Memory B cell (primary cell): ENCODE measurements around the gene PHOSPHO1.

Experiments used
- ATAC-seq: fragments of 150-1000 bp; cut with Tn5 transposase; 2 replicates; pipeline ENCODE4 v1.10.0; 2021; ENCODE audit warnings: low read depth, mild to moderate bottlenecking, moderate library complexity
- DNase-seq, 2 donors: peaks; one replicate each; pipeline ENCODE4 v3.0.0; 2022; ENCODE audit warnings: low spot score in 2 of 2
- H3K27ac Mint-ChIP-seq: one replicate; pipeline ENCODE4 v1.8.0; 2022; ENCODE audit warnings: mild to moderate bottlenecking, moderate library complexity, mixed read lengths
- H3K27me3 Mint-ChIP-seq: one replicate; pipeline ENCODE4 v1.8.0; 2022; ENCODE audit warnings: mixed read lengths
- H3K36me3 Mint-ChIP-seq: one replicate; pipeline ENCODE4 v1.8.0; 2022; ENCODE audit warnings: mild to moderate bottlenecking, mixed read lengths
- H3K4me1 Mint-ChIP-seq: one replicate; pipeline ENCODE4 v1.8.0; 2022; ENCODE audit warnings: mixed read lengths
- H3K4me3 Mint-ChIP-seq: one replicate; pipeline ENCODE4 v1.8.0; 2022; ENCODE audit warnings: mild to moderate bottlenecking, moderate library complexity, mixed read lengths
- H3K9me3 Mint-ChIP-seq: one replicate; pipeline ENCODE4 v1.8.0; 2022; ENCODE audit warnings: mixed read lengths

Gene PHOSPHO1

GRCh38 chr17:49218941-49219913 is 11.4 kb downstream of the PHOSPHO1 start:
- ATAC-seq (peak; percentile 83), DNase-seq (peak; percentile 68 to 74)
- Mint-ChIP-seq H3K4me1 (peaks cover 50% of the 10 kb centered on the region), H3K4me3 (peak overlapping the region; percentile 68), H3K9me3 (no peaks in the 10 kb centered on the region), H3K27ac (peak overlapping the region; percentile 93), H3K27me3 (no peaks in the 10 kb centered on the region), H3K36me3 (peaks cover 17% of the 10 kb centered on the region)

GRCh38 chr17:49217651-49218413 is 12.8 kb downstream of the PHOSPHO1 start:
- Mint-ChIP-seq H3K27ac (peak overlapping the region; percentile 93), H3K4me1 (peaks cover 55% of the 10 kb centered on the region), H3K9me3 (no peaks in the 10 kb centered on the region), H3K27me3 (no peaks in the 10 kb centered on the region), H3K36me3 (peaks cover 14% of the 10 kb centered on the region), H3K4me3 (peak overlapping the region; percentile 68)
- DNase-seq (peak; percentile 52 to 56), ATAC-seq (peak; percentile 59)

GRCh38 chr17:49216953-49217650 is 13.5 kb downstream of the PHOSPHO1 start:
- H3K36me3 Mint-ChIP-seq = peaks cover 14% of the 10 kb centered on the region
- H3K27ac Mint-ChIP-seq = peak overlapping the region; percentile 68

GRCh38 chr17:49216482-49216881 is 14.1 kb downstream of the PHOSPHO1 start:
- Mint-ChIP-seq H3K9me3 (no peaks in the 10 kb centered on the region), H3K4me1 (peaks cover 65% of the 10 kb centered on the region), H3K27me3 (no peaks in the 10 kb centered on the region), H3K36me3 (peaks cover 14% of the 10 kb centered on the region), H3K4me3 (peak overlapping the region; percentile 52), H3K27ac (peak overlapping the region; percentile 72)
- no peak for ATAC-seq
- no peak for DNase-seq

More at GRCh38 chr17:49216953-49217650, 13.5 kb downstream of the PHOSPHO1 start:
- Mint-ChIP-seq H3K9me3 (no peaks in the 10 kb centered on the region), H3K4me3 (peak overlapping the region; percentile 52), H3K27me3 (no peaks in the 10 kb centered on the region), H3K4me1 (peaks cover 62% of the 10 kb centered on the region)
- ATAC-seq (no peak), DNase-seq (no peak)

GRCh38 chr17:49214676-49215360 is 15.8 kb downstream of the PHOSPHO1 start:
- peaks cover 11% of the 10 kb centered on the region for H3K36me3 Mint-ChIP-seq
- no peak for ATAC-seq
- H3K27ac Mint-ChIP-seq = peak overlapping the region; percentile 75

GRCh38 chr17:49213847-49214246 is 16.7 kb downstream of the PHOSPHO1 start:
- Mint-ChIP-seq H3K4me1 (peaks cover 78% of the 10 kb centered on the region), H3K27me3 (no peaks in the 10 kb centered on the region), H3K36me3 (peaks cover 11% of the 10 kb centered on the region), H3K9me3 (no peaks in the 10 kb centered on the region), H3K27ac (peak overlapping the region; percentile 75), H3K4me3 (peak overlapping the region; percentile 85)
- DNase-seq (no peak), ATAC-seq (peak; percentile 14)

More at GRCh38 chr17:49214676-49215360, 15.8 kb downstream of the PHOSPHO1 start:
- H3K27me3 Mint-ChIP-seq = no peaks in the 10 kb centered on the region
- peak overlapping the region; percentile 25 for H3K4me3 Mint-ChIP-seq
- H3K4me1 Mint-ChIP-seq = peaks cover 76% of the 10 kb centered on the region
- no peak for DNase-seq
- no peaks in the 10 kb centered on the region for H3K9me3 Mint-ChIP-seq

- DNase-seq (no peak), ATAC-seq (peak; percentile 47)
- H3K9me3 Mint-ChIP-seq = no peaks in the 10 kb centered on the region
- peak overlapping the region; percentile 75 for H3K27ac Mint-ChIP-seq
- peaks cover 78% of the 10 kb centered on the region for H3K4me1 Mint-ChIP-seq
- H3K27me3 Mint-ChIP-seq = no peaks in the 10 kb centered on the region
- H3K36me3 Mint-ChIP-seq = peaks cover 11% of the 10 kb centered on the region
- peak overlapping the region; percentile 85 for H3K4me3 Mint-ChIP-seq
Observed at GRCh38 chr17:49213399-49213798, 17.2 kb downstream of the PHOSPHO1 start.

- Mint-ChIP-seq H3K27ac (peak within 1 kb of the TSS; percentile 91), H3K9me3 (no peaks in the 10 kb centered on the region), H3K4me1 (peaks cover 58% of the 10 kb centered on the region), H3K4me3 (peak within 1 kb of the TSS; percentile 88), H3K27me3 (no peaks in the 10 kb centered on the region), H3K36me3 (peaks cover 4% of the 10 kb centered on the region)
- DNase-seq (peak; percentile 55 to 64), ATAC-seq (peak; percentile 90)
Observed at GRCh38 chr17:49210158-49211029, 20.2 kb downstream of the PHOSPHO1 start, which contains the start of the genes ABI3 and GNGT2. ABI3 (plus strand) TSS chr17:49210707; CDS start chr17:49210725, 18 bp downstream. GNGT2 (minus strand) TSS chr17:49210574; CDS start chr17:49207422, 3,152 bp downstream.

- Mint-ChIP-seq H3K9me3 (no peaks in the 10 kb centered on the region), H3K4me1 (peaks cover 54% of the 10 kb centered on the region), H3K36me3 (peaks cover 3% of the 10 kb centered on the region), H3K27ac (no peak overlapping the region), H3K4me3 (peak overlapping the region; percentile 4), H3K27me3 (no peaks in the 10 kb centered on the region)
- no peak for ATAC-seq
- no peak for DNase-seq
Observed at GRCh38 chr17:49209061-49209571, 21.5 kb downstream of the PHOSPHO1 start.

GRCh38 chr17:49204516-49204915 is 26.1 kb downstream of the PHOSPHO1 start:
- H3K27ac Mint-ChIP-seq = no peak overlapping the region
- no peak for ATAC-seq

GRCh38 chr17:49203796-49204195 is 26.8 kb downstream of the PHOSPHO1 start:
- no peaks in the 10 kb centered on the region for H3K27me3 Mint-ChIP-seq
- H3K4me3 Mint-ChIP-seq = no peak overlapping the region
- peaks cover 14% of the 10 kb centered on the region for H3K4me1 Mint-ChIP-seq
- ATAC-seq = no peak
- H3K9me3 Mint-ChIP-seq = no peaks in the 10 kb centered on the region
- no peak overlapping the region for H3K27ac Mint-ChIP-seq
- DNase-seq = no peak
- H3K36me3 Mint-ChIP-seq = peaks cover 3% of the 10 kb centered on the region

More at GRCh38 chr17:49204516-49204915, 26.1 kb downstream of the PHOSPHO1 start:
- H3K9me3 Mint-ChIP-seq = no peaks in the 10 kb centered on the region
- H3K27me3 Mint-ChIP-seq = no peaks in the 10 kb centered on the region
- H3K4me3 Mint-ChIP-seq = no peak overlapping the region
- H3K4me1 Mint-ChIP-seq = peaks cover 21% of the 10 kb centered on the region
- H3K36me3 Mint-ChIP-seq = peaks cover 3% of the 10 kb centered on the region
- DNase-seq = no peak

- H3K4me3 Mint-ChIP-seq = no peak overlapping the region
- DNase-seq = no peak
- no peaks in the 10 kb centered on the region for H3K9me3 Mint-ChIP-seq
- H3K27me3 Mint-ChIP-seq = no peaks in the 10 kb centered on the region
- peaks cover 10% of the 10 kb centered on the region for H3K4me1 Mint-ChIP-seq
- H3K36me3 Mint-ChIP-seq = peaks cover 3% of the 10 kb centered on the region
- no peak overlapping the region for H3K27ac Mint-ChIP-seq
- no peak for ATAC-seq
Observed at GRCh38 chr17:49201481-49201927, 29.1 kb downstream of the PHOSPHO1 start.
